Hepatic stellate cell (primary cell): ENCODE data around the gene RPS19BP1.

Experiments
- DNase-seq: peaks from one replicate; pipeline ENCODE4 v3.0.0; 2011; ENCODE audit warnings: low spot score

Gene RPS19BP1

GRCh38 chr22:39489094-39490068 lies 43.2 kb downstream of the RPS19BP1 start:
- DNase-seq = no peak

GRCh38 chr22:39488563-39489083 lies 43.9 kb downstream of the RPS19BP1 start:
- no peak for DNase-seq

- DNase-seq = no peak
Measured at GRCh38 chr22:39487826-39488520, 44.6 kb downstream of the RPS19BP1 start.

DNA sequence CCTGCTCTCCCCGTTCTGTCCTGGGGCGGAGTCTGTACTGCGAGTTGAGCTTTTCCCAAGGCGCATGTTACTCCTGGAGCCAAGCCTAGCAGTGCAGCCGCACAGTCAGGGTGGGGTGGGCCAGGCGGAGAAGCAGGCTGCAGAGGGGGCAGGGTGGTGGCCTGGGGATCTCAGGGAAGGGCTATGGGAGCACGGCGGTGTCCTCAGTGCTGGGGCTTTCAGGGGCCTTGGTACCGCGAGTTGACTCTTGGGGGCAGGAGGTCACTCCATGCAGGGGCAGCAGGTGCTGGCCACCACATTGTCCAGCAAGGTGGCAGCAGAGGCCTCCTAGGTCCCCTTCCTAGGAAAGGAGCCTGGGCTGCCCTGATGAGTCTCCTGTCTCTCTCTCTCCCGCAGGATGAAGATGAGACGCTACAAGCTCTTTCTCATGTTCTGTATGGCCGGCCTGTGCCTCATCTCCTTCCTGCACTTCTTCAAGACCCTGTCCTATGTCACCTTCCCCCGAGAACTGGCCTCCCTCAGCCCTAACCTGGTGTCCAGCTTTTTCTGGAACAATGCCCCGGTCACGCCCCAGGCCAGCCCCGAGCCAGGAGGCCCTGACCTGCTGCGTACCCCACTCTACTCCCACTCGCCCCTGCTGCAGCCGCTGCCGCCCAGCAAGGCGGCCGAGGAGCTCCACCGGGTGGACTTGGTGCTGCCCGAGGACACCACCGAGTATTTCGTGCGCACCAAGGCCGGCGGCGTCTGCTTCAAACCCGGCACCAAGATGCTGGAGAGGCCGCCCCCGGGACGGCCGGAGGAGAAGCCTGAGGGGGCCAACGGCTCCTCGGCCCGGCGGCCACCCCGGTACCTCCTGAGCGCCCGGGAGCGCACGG lies 45.4 kb downstream of the RPS19BP1 start:
- no peak for DNase-seq

GRCh38 chr22:39482768-39483167 lies 49.8 kb downstream of the RPS19BP1 start:
- DNase-seq = no peak

DNA sequence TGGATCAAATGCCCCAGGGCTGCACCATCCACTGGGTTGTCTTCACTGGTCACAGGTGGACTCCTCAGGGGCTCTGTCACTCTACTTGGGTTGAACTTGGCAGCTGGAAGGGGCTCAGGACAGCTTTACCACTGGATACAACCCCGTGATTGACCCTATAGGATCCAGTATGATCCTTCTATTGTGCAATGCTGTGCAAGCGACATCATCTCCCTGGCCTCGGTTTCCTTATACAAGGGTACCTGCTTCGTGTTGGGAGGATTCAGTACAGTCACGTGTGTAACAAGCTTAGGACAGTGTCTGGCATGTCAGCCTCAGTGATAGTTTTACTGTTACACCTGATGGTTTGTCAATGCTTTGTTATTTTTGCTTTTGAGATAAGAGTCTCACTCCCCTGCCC lies 51.0 kb downstream of the RPS19BP1 start:
- no peak for DNase-seq

- DNase-seq = no peak
Measured at GRCh38 chr22:39481054-39481453, 51.5 kb downstream of the RPS19BP1 start.

GRCh38 chr22:39480557-39480956 lies 52.0 kb downstream of the RPS19BP1 start:
- DNase-seq = no peak

- no peak for DNase-seq
Measured at GRCh38 chr22:39479254-39479653, 53.3 kb downstream of the RPS19BP1 start.
